Activated CD8-positive, alpha-beta memory T cell treated with anti-CD3 and anti-CD28 coated beads, Interleukin-2, amount 50 U/mL, for 1 hour (primary cell): Measurements from ENCODE around the gene FIGN.

Experiments used
- DNase-seq: peaks from one replicate; pipeline ENCODE4 v3.0.0-alpha.2; 2020; ENCODE audit errors: extremely low read depth

The FIGN gene

GRCh38 chr2:163735685-163736432 lies at the start of gene FIGN:
Gene FIGN (minus strand): TSS chr2:163736008. CDS start chr2:163734927, 1,081 bp downstream.
- no peak for DNase-seq

GRCh38 chr2:163785162-163785561 lies 49.4 kb upstream of the FIGN start:
- no peak for DNase-seq

- DNase-seq = no peak
These were observed 44.3 kb upstream of the FIGN start for GRCh38 chr2:163779970-163780597.

GRCh38 chr2:163778045-163778781 lies 42.4 kb upstream of the FIGN start:
- no peak for DNase-seq

- DNase-seq = no peak
These were observed 39.5 kb upstream of the FIGN start for GRCh38 chr2:163775304-163775703.

- DNase-seq = no peak
These were observed 39.1 kb upstream of the FIGN start for GRCh38 chr2:163774862-163775261.

- DNase-seq = no peak
These were observed 37.5 kb upstream of the FIGN start for GRCh38 chr2:163773276-163773675.

GRCh38 chr2:163771596-163771995 lies 35.8 kb upstream of the FIGN start:
- DNase-seq = no peak

- no peak for DNase-seq
These were observed 33.3 kb upstream of the FIGN start for GRCh38 chr2:163768881-163769695.

GRCh38 chr2:163767097-163767496 lies 31.3 kb upstream of the FIGN start:
- DNase-seq = no peak

- DNase-seq = no peak
These were observed 28.8 kb upstream of the FIGN start for GRCh38 chr2:163764566-163764965.

- no peak for DNase-seq
These were observed 23.2 kb upstream of the FIGN start for GRCh38 chr2:163759013-163759412.

- DNase-seq = no peak
These were observed 22.0 kb upstream of the FIGN start for GRCh38 chr2:163757814-163758213.

- no peak for DNase-seq
These were observed 20.8 kb upstream of the FIGN start for GRCh38 chr2:163756588-163756987.

GRCh38 chr2:163755366-163755765 lies 19.6 kb upstream of the FIGN start:
- DNase-seq = no peak

GRCh38 chr2:163753726-163754125 lies 17.9 kb upstream of the FIGN start:
- DNase-seq = no peak

- no peak for DNase-seq
These were observed 16.5 kb upstream of the FIGN start for GRCh38 chr2:163752267-163752666.

- DNase-seq = no peak
These were observed 15.9 kb upstream of the FIGN start for GRCh38 chr2:163751696-163752095.

- no peak for DNase-seq
These were observed 12.6 kb upstream of the FIGN start for GRCh38 chr2:163748420-163748819.

GRCh38 chr2:163741435-163741834 lies 5.6 kb upstream of the FIGN start:
- DNase-seq = no peak

- no peak for DNase-seq
These were observed 1.8 kb upstream of the FIGN start for GRCh38 chr2:163737563-163737962.

GRCh38 chr2:163737190-163737439 lies 1.3 kb upstream of the FIGN start:
- DNase-seq = no peak
